Activated gamma-delta T cell treated with anti-CD3 and anti-CD28 coated beads, Interleukin-2, amount 50 U/mL, for 16 hours (primary cell): ENCODE measurements around the gene PI16.

Experiments used
- DNase-seq: peaks from one replicate; pipeline ENCODE4 v3.0.0-alpha.2; 2020; ENCODE audit warnings: low read depth

Gene PI16

GRCh38 chr6:36954262-36954931 is at the start of gene PI16:
Gene PI16 (plus strand): TSS chr6:36954738. CDS start chr6:36954761, 23 bp downstream.
- no peak for DNase-seq

DNA sequence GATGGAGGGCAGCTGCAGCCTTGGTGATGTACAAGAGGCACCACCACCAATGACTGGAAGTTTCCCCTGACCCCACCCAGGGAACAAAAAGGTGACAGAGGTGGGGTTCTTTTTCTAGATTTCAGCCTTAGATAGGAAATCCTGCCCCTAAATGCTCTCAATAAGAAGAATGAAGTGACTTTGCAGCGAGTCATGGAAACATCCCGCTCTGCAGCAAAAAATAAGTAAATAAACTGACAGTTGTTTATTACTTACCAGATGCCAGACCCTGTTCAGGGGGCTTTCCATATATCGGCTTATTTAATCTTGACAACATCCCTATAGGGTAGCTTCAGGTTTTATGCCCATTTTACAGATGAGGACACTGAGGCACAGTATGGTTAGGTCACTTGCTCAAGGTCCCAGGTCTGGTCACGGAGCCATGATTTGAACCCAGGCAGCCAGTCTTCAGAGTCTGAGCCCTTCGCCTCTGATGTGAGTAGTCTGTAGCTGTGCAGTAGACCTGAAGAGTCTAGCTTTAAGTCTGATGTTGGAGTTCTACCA is 49.6 kb upstream of the PI16 start:
- no peak for DNase-seq

- DNase-seq, result no peak
Measured at GRCh38 chr6:36906539-36907325, 47.8 kb upstream of the PI16 start.

DNA sequence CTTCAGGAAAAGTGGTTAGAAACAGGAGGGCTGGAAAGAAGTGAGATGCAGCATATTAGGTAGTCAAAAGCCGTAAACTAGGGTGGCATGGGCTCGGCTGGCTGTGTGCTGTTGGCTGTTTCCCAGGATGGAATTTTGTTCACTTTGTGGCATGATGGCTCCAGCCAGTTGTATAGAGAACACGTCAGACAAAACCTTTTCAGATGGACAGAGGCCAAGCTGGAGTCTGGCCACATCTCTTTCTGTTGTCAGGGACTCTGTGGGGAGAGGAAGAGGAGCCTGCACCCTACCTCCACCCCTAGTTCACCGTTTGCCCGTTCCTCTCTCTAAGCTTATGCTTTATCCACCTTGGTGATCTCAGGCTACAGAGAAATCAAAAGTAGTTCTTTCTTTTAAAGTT is 46.8 kb upstream of the PI16 start:
- no peak for DNase-seq

- no peak for DNase-seq
Measured at GRCh38 chr6:36908747-36909146, 45.8 kb upstream of the PI16 start.

- DNase-seq, result no peak
Measured at GRCh38 chr6:36912030-36912454, 42.5 kb upstream of the PI16 start.

DNA sequence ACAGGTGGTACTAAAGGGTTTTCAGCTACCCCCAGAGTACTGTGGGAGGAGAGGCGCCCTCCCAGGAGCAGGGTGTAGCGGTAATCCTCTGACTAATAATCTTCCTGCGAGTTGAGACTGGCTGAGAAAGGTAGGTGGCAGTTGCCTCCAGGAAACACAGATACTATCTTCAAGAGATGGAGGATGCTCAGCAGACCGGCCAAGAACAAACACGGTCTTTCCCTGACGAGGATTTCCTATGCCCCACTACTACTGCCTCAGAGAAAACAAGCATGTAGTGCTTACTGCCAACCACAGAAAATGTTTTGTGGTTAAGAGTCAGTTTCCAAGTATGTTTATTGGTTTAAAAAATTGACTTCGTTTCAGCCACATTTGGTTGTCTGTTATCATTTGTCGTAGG is 42.0 kb upstream of the PI16 start:
- DNase-seq, result peak; percentile 34

DNA sequence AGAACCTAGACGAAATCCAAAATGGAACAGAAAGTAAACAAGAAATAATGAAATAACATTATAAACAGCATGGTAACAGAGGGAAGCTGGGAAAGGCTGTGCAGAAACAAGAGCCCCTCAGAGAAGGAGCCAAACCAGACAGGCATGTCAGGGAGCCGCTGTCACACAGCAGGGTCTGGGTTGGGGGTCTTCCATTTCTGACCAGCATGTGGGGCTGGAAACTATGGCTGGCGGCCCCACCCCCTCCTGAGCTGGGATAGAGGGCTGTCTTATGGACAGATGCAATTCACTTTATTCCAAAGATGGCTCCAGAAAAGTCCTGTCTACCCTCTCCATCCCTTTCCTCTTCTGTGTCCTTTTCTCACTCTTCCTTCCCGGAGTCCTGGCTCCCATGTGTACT is 41.5 kb upstream of the PI16 start:
- DNase-seq, result no peak

DNA sequence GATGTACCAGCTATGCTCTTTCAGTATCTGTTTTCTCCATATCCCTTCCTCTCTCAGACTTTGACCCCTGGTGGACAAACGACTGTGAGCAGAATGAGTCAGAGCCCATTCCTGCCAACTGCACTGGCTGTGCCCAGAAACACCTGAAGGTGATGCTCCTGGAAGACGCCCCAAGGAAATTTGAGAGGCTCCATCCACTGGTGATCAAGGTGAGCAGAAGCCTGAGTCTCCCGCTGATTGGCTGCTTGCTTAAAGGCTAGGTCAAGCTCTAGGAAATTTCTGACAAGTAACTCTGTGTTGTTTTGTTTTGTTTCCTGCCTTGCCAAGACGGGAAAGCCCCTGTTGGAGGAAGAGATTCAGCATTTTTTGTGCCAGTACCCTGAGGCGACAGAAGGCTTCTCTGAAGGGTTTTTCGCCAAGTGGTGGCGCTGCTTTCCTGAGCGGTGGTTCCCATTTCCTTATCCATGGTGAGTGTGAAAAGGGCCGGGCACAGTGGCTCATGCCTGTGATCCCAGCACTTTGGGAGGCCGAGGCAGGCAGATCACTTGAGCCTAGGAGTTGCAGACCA is 40.2 kb upstream of the PI16 start:
- no peak for DNase-seq

DNA sequence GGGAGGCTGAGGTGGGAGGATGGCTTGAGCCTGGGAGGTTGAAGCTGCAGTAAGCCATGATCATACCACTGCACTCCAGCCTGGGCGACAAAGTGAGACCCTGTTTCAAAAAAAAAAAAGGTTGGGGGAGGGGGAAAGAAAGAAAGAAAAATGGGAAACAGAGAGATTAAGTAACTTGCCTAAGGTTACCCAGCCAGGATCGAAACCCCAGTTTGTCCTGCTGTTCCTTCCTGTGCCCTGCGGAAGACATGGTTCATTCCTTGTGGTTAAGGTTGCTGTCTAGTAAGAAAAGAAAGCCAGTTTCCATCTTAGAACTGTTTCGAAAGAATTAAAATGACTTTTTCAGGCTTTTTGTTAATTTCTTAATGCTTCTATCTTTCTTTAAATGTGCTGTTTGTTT is 38.9 kb upstream of the PI16 start:
- no peak for DNase-seq

DNA sequence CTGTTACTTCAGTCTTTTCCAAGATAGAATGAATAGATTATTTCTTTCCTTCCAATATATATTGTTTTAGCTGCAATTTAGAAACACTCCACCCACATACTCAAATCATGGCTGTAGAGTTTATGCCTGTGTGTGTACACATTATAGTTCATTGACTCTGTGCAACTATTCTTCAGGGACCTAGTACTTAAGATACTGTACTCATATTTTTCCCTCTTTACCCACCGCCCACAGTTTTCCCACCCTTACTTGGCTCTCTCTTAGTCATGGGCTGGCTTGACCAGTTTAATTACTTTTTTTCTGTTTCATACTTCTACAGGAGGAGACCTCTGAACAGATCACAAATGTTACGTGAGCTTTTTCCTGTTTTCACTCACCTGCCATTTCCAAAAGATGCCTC is 38.4 kb upstream of the PI16 start:
- DNase-seq, result no peak

GRCh38 chr6:36917541-36918193 is 36.9 kb upstream of the PI16 start:
- DNase-seq, result no peak

- no peak for DNase-seq
Measured at GRCh38 chr6:36920049-36920448, 34.5 kb upstream of the PI16 start.

DNA sequence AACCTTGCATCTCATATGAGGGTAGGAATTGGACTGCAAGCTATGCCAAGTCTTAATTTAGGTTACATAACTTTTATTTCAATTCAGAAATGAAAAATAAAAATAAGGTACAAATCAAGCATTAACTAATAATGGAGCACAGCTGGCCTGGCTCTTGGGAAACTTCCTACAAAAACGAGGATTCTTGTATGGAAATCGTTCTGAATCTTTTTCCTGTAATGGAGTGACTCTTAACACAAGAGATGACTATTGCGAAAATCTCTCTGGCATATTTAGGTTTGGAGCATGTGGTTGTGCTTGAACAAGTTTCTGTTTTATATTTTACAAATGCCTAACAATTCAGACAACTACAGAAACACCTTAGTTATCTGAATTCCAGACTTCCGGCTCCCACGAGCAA is 34.0 kb upstream of the PI16 start:
- DNase-seq, result no peak

- DNase-seq, result no peak
Measured at GRCh38 chr6:36924131-36924530, 30.4 kb upstream of the PI16 start.

DNA sequence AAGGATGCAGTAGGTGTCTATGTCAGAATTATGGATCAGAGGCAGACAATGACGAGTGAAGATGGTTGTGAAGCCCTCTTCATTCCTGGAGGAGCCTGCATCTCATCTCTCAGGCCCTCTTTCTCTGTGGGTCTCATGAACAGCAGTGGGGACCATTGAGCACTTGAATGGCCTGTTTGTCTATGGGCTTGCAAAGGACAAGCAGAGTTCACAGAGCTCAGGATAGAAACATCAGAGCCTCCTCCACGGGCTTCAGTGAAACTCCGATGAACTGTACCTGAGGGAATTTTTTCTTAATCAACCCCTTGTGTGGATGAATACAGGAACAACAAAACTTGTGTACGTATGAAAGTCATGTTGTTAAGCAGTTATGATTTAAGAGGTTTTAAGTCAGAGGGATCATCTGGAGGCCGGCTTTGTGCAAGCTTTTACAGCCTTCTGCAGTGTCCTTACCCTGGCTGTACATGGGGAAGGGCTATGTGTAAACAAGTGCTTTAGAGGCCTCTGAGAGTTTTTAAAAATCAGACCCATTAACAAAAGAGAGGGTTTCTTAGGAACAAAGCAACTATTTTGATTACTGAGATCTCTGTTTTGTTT is 29.7 kb upstream of the PI16 start:
- DNase-seq, result no peak

- no peak for DNase-seq
Measured at GRCh38 chr6:36925809-36926208, 28.7 kb upstream of the PI16 start.

DNA sequence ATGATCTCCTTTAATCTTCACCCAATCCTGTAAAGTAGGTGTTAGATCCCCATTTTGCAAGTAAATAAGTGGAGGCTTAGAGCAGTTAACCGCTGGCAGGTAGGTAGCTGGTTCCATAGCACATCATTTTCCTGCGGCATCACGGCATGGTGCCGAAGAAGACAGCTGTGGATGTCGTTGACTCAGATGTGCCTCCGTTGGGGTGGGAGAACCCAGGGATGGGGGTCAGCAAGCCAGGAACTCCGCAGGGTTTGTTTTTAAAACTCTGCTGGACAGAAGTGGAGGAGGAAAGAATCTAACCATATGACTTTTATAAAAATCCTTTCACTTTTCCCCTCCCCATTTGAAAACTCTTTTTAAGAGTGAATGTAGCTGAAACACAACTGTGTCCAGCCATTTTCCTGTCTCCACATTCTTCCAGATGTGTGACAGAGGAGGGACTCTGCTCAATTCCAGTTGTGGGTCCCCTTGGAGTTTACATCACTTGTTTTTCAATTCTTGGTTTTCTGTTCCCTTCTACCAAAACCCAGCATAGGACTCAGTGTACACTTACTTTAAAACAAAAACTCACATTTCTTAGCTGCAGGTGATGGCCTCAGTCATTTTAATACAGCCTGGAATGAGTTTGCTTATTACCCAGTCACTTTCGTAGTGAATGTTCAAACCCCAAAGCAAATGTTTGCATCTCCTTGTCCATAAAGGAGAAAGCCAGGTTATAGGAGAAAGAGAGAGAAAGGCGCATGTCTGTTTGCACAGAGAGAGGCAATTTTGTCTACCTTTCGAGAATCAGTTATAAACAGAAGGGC is 27.6 kb upstream of the PI16 start:
- no peak for DNase-seq

- no peak for DNase-seq
Measured at GRCh38 chr6:36927691-36928546, 26.6 kb upstream of the PI16 start.

DNA sequence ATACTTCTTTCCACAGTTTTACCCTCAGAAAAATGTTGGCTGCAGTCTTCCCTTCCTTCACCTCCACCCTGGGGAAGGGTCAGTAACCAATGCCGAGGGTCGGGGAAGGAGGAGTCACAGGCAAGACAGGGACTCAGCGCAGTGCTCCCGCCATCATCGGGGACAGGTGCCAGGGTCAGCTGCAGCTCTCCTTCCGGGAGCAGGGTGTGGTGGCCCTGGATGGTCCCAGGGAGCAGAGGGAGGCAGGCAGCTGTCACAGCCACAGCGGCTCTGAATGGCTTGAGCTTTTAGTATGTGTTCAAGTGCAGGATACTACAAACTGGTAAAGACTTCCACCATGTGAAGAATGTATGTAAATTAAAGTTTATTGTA is 26.0 kb upstream of the PI16 start:
- DNase-seq, result no peak
